GM18517 (cell line): ENCODE data around the gene OMA1.

Experiments
- ATAC-seq: cut with Tn5 transposase; IDR thresholded peaks from one replicate; pipeline ENCODE4 v1.9.1; 2021; ENCODE audit warnings: mild to moderate bottlenecking, moderate library complexity; ENCODE audit not compliant: unreplicated experiment

Gene OMA1

GRCh38 chr1:58465825-58466629 lies 80.5 kb downstream of the OMA1 start:
- no peak for ATAC-seq

GRCh38 chr1:58465176-58465575 lies 81.3 kb downstream of the OMA1 start:
- ATAC-seq, result no peak

GRCh38 chr1:58460469-58460868 lies 86.1 kb downstream of the OMA1 start:
- ATAC-seq, result no peak

- no peak for ATAC-seq
Measured at GRCh38 chr1:58459911-58460310, 86.6 kb downstream of the OMA1 start.

- no peak for ATAC-seq
Measured at GRCh38 chr1:58457023-58457635, 89.4 kb downstream of the OMA1 start.

GRCh38 chr1:58456470-58456869 lies 90.1 kb downstream of the OMA1 start:
- no peak for ATAC-seq

GRCh38 chr1:58454807-58455206 lies 91.7 kb downstream of the OMA1 start:
- no peak for ATAC-seq

- ATAC-seq, result no peak
Measured at GRCh38 chr1:58454385-58454784, 92.1 kb downstream of the OMA1 start.

GRCh38 chr1:58451560-58452191 lies 94.8 kb downstream of the OMA1 start:
- no peak for ATAC-seq

GRCh38 chr1:58447886-58448285 lies 98.6 kb downstream of the OMA1 start:
- no peak for ATAC-seq

- no peak for ATAC-seq
Measured at GRCh38 chr1:58447042-58447441, 99.5 kb downstream of the OMA1 start.

GRCh38 chr1:58446368-58446767 lies 100.2 kb downstream of the OMA1 start:
- ATAC-seq, result no peak

GRCh38 chr1:58443986-58444868 lies 102.3 kb downstream of the OMA1 start:
- no peak for ATAC-seq

- no peak for ATAC-seq
Measured at GRCh38 chr1:58442114-58442513, 104.4 kb downstream of the OMA1 start.

- ATAC-seq, result no peak
Measured at GRCh38 chr1:58441699-58442098, 104.8 kb downstream of the OMA1 start.

GRCh38 chr1:58440696-58441095 lies 105.8 kb downstream of the OMA1 start:
- no peak for ATAC-seq

- no peak for ATAC-seq
Measured at GRCh38 chr1:58439946-58440345, 106.6 kb downstream of the OMA1 start.

- ATAC-seq, result no peak
Measured at GRCh38 chr1:58438468-58438867, 108.1 kb downstream of the OMA1 start.

- ATAC-seq, result no peak
Measured at GRCh38 chr1:58437623-58438022, 108.9 kb downstream of the OMA1 start.

- ATAC-seq, result no peak
Measured at GRCh38 chr1:58436615-58437297, 109.8 kb downstream of the OMA1 start.

- ATAC-seq, result no peak
Measured at GRCh38 chr1:58435376-58435775, 111.2 kb downstream of the OMA1 start.
